HEK293 (cell line): ENCODE measurements around the gene PIBF1.
A peak's percentile ranks its signal among the peaks of the same experiment; 100 is the strongest.

Source experiments
- CTCF ChIA-PET: fragments of 350-600 bp; formaldehyde crosslinking; extraction: SDS; loops from one replicate; lab custom pipeline; 2021; ENCODE audit warnings: antibody characterized with exemption; lab: Yijun Ruan, JAX
- POLR2A ChIA-PET: fragments of 300-600 bp; formaldehyde crosslinking; extraction: SDS; loops from one replicate; lab custom pipeline; 2020; ENCODE audit warnings: antibody characterized with exemption, inconsistent platforms; lab: Yijun Ruan, JAX
- H3K27ac ChIP-seq: fragments of 200-500 bp; sonication (Bioruptor generic); 2 replicates; pipeline ENCODE4 v1.5.1; 2014; ENCODE audit warnings: low read depth, low read length, control low read depth, inconsistent platforms; ENCODE audit errors: extremely low read depth
- H3K36me3 ChIP-seq, 2 experiments: fragments of 200-500 bp in 1 of 2; sonication (Bioruptor generic) in 1 of 2; 1 replicate in 1 of 2; 2 replicates in 1 of 2; pipeline ENCODE4 v1.5.1; 2014 to 2017; ENCODE audit warnings: inconsistent platforms in 2 of 2, low read length in 2 of 2; ENCODE audit not compliant: control insufficient read depth in 2 of 2, insufficient read depth in 1 of 2
- H3K4me1 ChIP-seq: fragments of 200-500 bp; sonication (Bioruptor generic); 2 replicates; pipeline ENCODE4 v1.5.1; 2014; ENCODE audit warnings: mild to moderate bottlenecking, low read length, inconsistent platforms; ENCODE audit not compliant: control insufficient read depth, insufficient read depth
- H3K4me3 ChIP-seq: 2 replicates; pipeline ENCODE4 v1.5.1; 2011; ENCODE audit warnings: low read depth, mild to moderate bottlenecking, control low read depth, low read length, moderate library complexity
- H3K9me3 ChIP-seq: fragments of 200-500 bp; sonication (Bioruptor generic); 2 replicates; pipeline ENCODE4 v1.5.1; 2014; ENCODE audit warnings: low read depth, low read length, inconsistent platforms; ENCODE audit not compliant: control insufficient read depth, insufficient read depth
- GLI2 ChIP-seq: fragments of 450-650 bp; formaldehyde crosslinking; IDR thresholded peaks from 2 replicates; pipeline ENCODE4; 2017; ENCODE audit warnings: missing biosample characterization, missing genetic modification characterization, low read depth, borderline replicate concordance
- MZF1 ChIP-seq: fragments of 450-650 bp; formaldehyde crosslinking; IDR thresholded peaks from 2 replicates; pipeline ENCODE4 v1.5.1; 2017; ENCODE audit warnings: missing biosample characterization, missing genetic modification characterization, borderline replicate concordance
- SCRT1 ChIP-seq: fragments of 450-650 bp; formaldehyde crosslinking; IDR thresholded peaks from 2 replicates; pipeline ENCODE4 v1.5.1; 2016; ENCODE audit warnings: missing biosample characterization, missing genetic modification characterization, borderline replicate concordance
- ZIC2 ChIP-seq: fragments of 450-650 bp; formaldehyde crosslinking; IDR thresholded peaks from 2 replicates; pipeline ENCODE4 v1.5.1; 2016; ENCODE audit warnings: missing biosample characterization, missing genetic modification characterization
- ZNF146 ChIP-seq: fragments of 450-650 bp; formaldehyde crosslinking; IDR thresholded peaks from 2 replicates; pipeline ENCODE4 v1.5.1; 2016; ENCODE audit warnings: missing biosample characterization, missing genetic modification characterization
- ZNF202 ChIP-seq: fragments of 450-650 bp; formaldehyde crosslinking; IDR thresholded peaks from 2 replicates; pipeline ENCODE4 v1.5.1; 2016; ENCODE audit warnings: missing biosample characterization, missing genetic modification characterization, borderline replicate concordance
- ZNF23 ChIP-seq: fragments of 450-650 bp; formaldehyde crosslinking; IDR thresholded peaks from 2 replicates; pipeline ENCODE4 v1.5.1; 2016; ENCODE audit warnings: missing biosample characterization, missing genetic modification characterization, borderline replicate concordance
- ZNF302 ChIP-seq: fragments of 450-650 bp; formaldehyde crosslinking; IDR thresholded peaks from 2 replicates; pipeline ENCODE4 v1.5.1; 2016; ENCODE audit warnings: missing biosample characterization, missing genetic modification characterization, low read depth
- ZNF416 ChIP-seq: fragments of 450-650 bp; formaldehyde crosslinking; IDR thresholded peaks from 2 replicates; pipeline ENCODE4 v1.5.1; 2016; ENCODE audit warnings: missing biosample characterization, missing genetic modification characterization
- ZNF521 ChIP-seq: fragments of 450-650 bp; formaldehyde crosslinking; IDR thresholded peaks from 2 replicates; pipeline ENCODE4 v1.5.1; 2017; ENCODE audit warnings: missing biosample characterization, mild to moderate bottlenecking, missing genetic modification characterization
- ZNF529 ChIP-seq: fragments of 450-650 bp; formaldehyde crosslinking; IDR thresholded peaks from 2 replicates; pipeline ENCODE4 v1.5.1; 2017; ENCODE audit warnings: missing genetic modification characterization, missing biosample characterization; ENCODE audit not compliant: insufficient replicate concordance
- ZNF670 ChIP-seq: fragments of 450-650 bp; formaldehyde crosslinking; IDR thresholded peaks from 2 replicates; pipeline ENCODE4 v1.5.1; 2016; ENCODE audit warnings: missing biosample characterization, missing genetic modification characterization, low read depth
- ZNF837 ChIP-seq: fragments of 450-650 bp; formaldehyde crosslinking; IDR thresholded peaks from 2 replicates; pipeline ENCODE4 v1.5.1; 2016; ENCODE audit warnings: missing biosample characterization, missing genetic modification characterization
- ZSCAN30 ChIP-seq: fragments of 450-650 bp; IDR thresholded peaks from 2 replicates; pipeline ENCODE4 v1.5.1; 2018; ENCODE audit warnings: missing biosample characterization, mild to moderate bottlenecking, missing genetic modification characterization, moderate library complexity
- TF ChIP-seq, protein P1 (sequence below): fragments of 450-650 bp; formaldehyde crosslinking; IDR thresholded peaks from 2 replicates; pipeline ENCODE4 v1.5.1; 2017; ENCODE audit warnings: missing biosample characterization, mild to moderate bottlenecking, missing genetic modification characterization, moderate library complexity
- TF ChIP-seq, protein P2 (sequence below): fragments of 450-650 bp; formaldehyde crosslinking; IDR thresholded peaks from 2 replicates; pipeline ENCODE4 v1.5.1; 2016; ENCODE audit warnings: missing biosample characterization, missing genetic modification characterization
- TF ChIP-seq, protein P3 (sequence below): fragments of 450-650 bp; formaldehyde crosslinking; IDR thresholded peaks from 2 replicates; pipeline ENCODE4 v1.5.1; 2017; ENCODE audit warnings: missing biosample characterization, missing genetic modification characterization
- TF ChIP-seq, protein P4 (sequence below): fragments of 450-650 bp; formaldehyde crosslinking; IDR thresholded peaks from 2 replicates; pipeline ENCODE4 v1.5.1; 2016; ENCODE audit warnings: missing biosample characterization, missing genetic modification characterization
- TF ChIP-seq, protein P5 (sequence below): fragments of 450-650 bp; formaldehyde crosslinking; IDR thresholded peaks from 2 replicates; pipeline ENCODE4 v1.5.1; 2016; ENCODE audit warnings: missing biosample characterization, missing genetic modification characterization
- TF ChIP-seq, protein P6 (sequence below): fragments of 450-650 bp; formaldehyde crosslinking; IDR thresholded peaks from 2 replicates; pipeline ENCODE4 v1.5.1; 2016; ENCODE audit warnings: missing biosample characterization, missing genetic modification characterization

Gene PIBF1

DNA sequence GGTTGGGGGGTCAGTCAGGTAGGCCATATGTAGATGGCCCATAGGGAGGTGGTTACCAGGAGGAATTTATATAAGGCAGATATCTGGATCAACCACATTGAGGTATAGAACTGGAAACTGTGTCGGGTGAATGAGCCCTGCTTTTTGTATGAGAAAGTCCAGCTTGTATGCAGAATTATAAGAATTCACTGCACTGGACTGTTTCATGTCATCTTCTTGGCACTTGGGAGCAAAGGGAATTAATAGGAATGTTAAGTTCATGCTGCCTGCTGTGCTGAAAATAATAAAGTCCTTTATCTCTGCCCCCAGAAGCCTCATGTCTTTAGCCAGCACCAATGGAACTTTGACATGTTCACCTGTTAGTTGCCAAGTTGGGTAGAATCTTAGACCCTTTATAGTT lies 41.9 kb upstream of the PIBF1 start (continued):
- TF ChIP-seq, protein P1, sequence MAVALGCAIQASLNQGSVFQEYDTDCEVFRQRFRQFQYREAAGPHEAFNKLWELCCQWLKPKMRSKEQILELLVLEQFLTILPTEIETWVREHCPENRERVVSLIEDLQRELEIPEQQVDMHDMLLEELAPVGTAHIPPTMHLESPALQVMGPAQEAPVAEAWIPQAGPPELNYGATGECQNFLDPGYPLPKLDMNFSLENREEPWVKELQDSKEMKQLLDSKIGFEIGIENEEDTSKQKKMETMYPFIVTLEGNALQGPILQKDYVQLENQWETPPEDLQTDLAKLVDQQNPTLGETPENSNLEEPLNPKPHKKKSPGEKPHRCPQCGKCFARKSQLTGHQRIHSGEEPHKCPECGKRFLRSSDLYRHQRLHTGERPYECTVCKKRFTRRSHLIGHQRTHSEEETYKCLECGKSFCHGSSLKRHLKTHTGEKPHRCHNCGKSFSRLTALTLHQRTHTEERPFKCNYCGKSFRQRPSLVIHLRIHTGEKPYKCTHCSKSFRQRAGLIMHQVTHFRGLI: no peak
- TF ChIP-seq ZNF302 (no peak), ZNF416 (tag by site-specific recombination) (no peak), ZNF529 (tag by site-specific recombination) (no peak), SCRT1 (tag by site-specific recombination) (no peak), ZNF202 (tag by site-specific recombination) (no peak), MZF1 (tag by site-specific recombination) (no peak), ZIC2 (tag by site-specific recombination) (no peak), ZNF670 (no peak), GLI2 (no peak)
- TF ChIP-seq, protein P2, sequence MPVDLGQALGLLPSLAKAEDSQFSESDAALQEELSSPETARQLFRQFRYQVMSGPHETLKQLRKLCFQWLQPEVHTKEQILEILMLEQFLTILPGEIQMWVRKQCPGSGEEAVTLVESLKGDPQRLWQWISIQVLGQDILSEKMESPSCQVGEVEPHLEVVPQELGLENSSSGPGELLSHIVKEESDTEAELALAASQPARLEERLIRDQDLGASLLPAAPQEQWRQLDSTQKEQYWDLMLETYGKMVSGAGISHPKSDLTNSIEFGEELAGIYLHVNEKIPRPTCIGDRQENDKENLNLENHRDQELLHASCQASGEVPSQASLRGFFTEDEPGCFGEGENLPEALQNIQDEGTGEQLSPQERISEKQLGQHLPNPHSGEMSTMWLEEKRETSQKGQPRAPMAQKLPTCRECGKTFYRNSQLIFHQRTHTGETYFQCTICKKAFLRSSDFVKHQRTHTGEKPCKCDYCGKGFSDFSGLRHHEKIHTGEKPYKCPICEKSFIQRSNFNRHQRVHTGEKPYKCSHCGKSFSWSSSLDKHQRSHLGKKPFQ (tag by site-specific recombination): no peak
- TF ChIP-seq, protein P3, sequence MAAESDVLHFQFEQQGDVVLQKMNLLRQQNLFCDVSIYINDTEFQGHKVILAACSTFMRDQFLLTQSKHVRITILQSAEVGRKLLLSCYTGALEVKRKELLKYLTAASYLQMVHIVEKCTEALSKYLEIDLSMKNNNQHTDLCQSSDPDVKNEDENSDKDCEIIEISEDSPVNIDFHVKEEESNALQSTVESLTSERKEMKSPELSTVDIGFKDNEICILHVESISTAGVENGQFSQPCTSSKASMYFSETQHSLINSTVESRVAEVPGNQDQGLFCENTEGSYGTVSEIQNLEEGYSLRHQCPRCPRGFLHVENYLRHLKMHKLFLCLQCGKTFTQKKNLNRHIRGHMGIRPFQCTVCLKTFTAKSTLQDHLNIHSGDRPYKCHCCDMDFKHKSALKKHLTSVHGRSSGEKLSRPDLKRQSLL (tag by site-specific recombination): no peak
- TF ChIP-seq, all 188 proteins: peak for 0

DNA sequence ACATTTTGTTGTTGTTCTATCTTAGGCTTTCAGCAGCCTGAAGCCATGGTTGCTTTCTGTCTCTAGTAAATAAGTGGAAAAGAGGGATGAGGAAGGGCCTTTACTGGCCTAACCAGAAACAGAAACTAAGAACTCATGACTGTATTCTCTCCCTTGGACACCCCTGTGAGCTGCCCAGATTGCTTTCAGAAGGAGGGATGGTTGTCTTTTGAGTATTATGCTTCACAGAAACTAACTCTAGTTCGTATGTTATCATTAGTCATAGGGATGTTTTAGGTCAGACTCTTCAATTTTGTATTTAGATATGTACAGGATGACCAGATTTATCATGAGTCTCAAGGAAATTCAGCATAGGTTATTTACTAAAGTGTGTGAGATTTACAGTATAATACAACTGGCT lies 36.7 kb upstream of the PIBF1 start:
- H3K4me3 ChIP-seq: no peak overlapping the region
- no peak overlapping the region for H3K27ac ChIP-seq
- no peaks in the 10 kb centered on the region for H3K9me3 ChIP-seq
- TF ChIP-seq, protein P1: no peak
- TF ChIP-seq, protein P4, sequence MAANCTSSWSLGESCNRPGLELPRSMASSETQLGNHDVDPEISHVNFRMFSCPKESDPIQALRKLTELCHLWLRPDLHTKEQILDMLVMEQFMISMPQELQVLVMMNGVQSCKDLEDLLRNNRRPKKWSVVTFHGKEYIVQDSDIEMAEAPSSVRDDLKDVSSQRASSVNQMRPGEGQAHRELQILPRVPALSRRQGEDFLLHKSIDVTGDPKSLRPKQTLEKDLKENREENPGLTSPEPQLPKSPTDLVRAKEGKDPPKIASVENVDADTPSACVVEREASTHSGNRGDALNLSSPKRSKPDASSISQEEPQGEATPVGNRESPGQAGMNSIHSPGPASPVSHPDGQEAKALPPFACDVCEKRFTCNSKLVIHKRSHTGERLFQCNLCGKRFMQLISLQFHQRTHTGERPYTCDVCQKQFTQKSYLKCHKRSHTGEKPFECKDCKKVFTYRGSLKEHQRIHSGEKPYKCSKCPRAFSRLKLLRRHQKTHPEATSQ (tag by site-specific recombination): no peak
- TF ChIP-seq ZNF23 (tag by site-specific recombination): no peak
- TF ChIP-seq, all 188 proteins: peak for 0
- H3K4me1 ChIP-seq: no peaks in the 10 kb centered on the region
- CTCF ChIA-PET: no interaction called here
- POLR2A ChIA-PET: no interaction called here
- H3K36me3 ChIP-seq: peaks cover 0 to 96% of the 10 kb centered on the region in 2 experiments; a peak in 1 of 3 replicates

DNA sequence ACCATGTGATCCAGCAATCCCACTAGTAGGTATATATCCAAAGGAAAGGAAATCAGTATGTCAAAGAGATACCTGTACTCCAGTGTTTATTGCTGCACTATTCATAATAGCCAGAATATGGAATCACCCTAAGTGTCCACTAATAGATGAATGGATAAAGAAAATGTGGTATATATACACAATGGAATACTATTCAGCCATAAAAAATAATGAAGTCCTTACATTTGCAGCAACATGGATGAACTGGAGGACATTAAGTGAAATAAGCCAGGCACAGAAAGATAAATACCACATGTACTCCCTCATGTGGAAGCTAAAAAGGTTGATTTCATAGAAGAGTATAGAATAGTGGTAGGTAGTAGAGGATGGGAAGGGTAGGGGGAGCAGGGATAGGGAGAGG lies 30.7 kb upstream of the PIBF1 start:
- peaks cover 0 to 99% of the 10 kb centered on the region in 2 experiments; a peak in 1 of 3 replicates for H3K36me3 ChIP-seq
- no peak overlapping the region for H3K27ac ChIP-seq
- POLR2A ChIA-PET: no interaction called here
- H3K4me3 ChIP-seq: no peak overlapping the region
- CTCF ChIA-PET: no interaction called here
- H3K9me3 ChIP-seq: no peaks in the 10 kb centered on the region
- no peaks in the 10 kb centered on the region for H3K4me1 ChIP-seq
- TF ChIP-seq, protein P5, sequence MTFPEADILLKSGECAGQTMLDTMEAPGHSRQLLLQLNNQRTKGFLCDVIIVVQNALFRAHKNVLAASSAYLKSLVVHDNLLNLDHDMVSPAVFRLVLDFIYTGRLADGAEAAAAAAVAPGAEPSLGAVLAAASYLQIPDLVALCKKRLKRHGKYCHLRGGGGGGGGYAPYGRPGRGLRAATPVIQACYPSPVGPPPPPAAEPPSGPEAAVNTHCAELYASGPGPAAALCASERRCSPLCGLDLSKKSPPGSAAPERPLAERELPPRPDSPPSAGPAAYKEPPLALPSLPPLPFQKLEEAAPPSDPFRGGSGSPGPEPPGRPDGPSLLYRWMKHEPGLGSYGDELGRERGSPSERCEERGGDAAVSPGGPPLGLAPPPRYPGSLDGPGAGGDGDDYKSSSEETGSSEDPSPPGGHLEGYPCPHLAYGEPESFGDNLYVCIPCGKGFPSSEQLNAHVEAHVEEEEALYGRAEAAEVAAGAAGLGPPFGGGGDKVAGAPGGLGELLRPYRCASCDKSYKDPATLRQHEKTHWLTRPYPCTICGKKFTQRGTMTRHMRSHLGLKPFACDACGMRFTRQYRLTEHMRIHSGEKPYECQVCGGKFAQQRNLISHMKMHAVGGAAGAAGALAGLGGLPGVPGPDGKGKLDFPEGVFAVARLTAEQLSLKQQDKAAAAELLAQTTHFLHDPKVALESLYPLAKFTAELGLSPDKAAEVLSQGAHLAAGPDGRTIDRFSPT (tag by site-specific recombination): no peak
- TF ChIP-seq ZNF521: no peak
- TF ChIP-seq ZNF146 (tag by site-specific recombination): peak; percentile 68; the same call in 1 of the 2 replicates
- no peak for TF ChIP-seq ZSCAN30 (tag by site-specific recombination)
- no peak for TF ChIP-seq ZNF837 (tag by site-specific recombination)
- TF ChIP-seq, protein P6, sequence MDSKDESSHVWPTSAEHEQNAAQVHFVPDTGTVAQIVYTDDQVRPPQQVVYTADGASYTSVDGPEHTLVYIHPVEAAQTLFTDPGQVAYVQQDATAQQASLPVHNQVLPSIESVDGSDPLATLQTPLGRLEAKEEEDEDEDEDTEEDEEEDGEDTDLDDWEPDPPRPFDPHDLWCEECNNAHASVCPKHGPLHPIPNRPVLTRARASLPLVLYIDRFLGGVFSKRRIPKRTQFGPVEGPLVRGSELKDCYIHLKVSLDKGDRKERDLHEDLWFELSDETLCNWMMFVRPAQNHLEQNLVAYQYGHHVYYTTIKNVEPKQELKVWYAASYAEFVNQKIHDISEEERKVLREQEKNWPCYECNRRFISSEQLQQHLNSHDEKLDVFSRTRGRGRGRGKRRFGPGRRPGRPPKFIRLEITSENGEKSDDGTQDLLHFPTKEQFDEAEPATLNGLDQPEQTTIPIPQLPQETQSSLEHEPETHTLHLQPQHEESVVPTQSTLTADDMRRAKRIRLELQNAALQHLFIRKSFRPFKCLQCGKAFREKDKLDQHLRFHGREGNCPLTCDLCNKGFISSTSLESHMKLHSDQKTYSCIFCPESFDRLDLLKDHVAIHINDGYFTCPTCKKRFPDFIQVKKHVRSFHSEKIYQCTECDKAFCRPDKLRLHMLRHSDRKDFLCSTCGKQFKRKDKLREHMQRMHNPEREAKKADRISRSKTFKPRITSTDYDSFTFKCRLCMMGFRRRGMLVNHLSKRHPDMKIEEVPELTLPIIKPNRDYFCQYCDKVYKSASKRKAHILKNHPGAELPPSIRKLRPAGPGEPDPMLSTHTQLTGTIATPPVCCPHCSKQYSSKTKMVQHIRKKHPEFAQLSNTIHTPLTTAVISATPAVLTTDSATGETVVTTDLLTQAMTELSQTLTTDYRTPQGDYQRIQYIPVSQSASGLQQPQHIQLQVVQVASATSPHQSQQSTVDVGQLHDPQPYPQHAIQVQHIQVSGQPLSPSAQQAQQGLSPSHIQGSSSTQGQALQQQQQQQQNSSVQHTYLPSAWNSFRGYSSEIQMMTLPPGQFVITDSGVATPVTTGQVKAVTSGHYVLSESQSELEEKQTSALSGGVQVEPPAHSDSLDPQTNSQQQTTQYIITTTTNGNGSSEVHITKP (tag by site-specific recombination): no peak
